GM19043 (cell line): Measurements from ENCODE around the gene DCUN1D1.
"Not testable (repeated sequence)": the region's sequence is repeated elsewhere in the genome, so short reads cannot be mapped to it uniquely, and the experiment has no call there.

Source experiments
- ATAC-seq: cut with Tn5 transposase; IDR thresholded peaks from one replicate; pipeline ENCODE4 v1.9.1; 2021; ENCODE audit warnings: low read depth; ENCODE audit not compliant: unreplicated experiment

Gene DCUN1D1

DNA sequence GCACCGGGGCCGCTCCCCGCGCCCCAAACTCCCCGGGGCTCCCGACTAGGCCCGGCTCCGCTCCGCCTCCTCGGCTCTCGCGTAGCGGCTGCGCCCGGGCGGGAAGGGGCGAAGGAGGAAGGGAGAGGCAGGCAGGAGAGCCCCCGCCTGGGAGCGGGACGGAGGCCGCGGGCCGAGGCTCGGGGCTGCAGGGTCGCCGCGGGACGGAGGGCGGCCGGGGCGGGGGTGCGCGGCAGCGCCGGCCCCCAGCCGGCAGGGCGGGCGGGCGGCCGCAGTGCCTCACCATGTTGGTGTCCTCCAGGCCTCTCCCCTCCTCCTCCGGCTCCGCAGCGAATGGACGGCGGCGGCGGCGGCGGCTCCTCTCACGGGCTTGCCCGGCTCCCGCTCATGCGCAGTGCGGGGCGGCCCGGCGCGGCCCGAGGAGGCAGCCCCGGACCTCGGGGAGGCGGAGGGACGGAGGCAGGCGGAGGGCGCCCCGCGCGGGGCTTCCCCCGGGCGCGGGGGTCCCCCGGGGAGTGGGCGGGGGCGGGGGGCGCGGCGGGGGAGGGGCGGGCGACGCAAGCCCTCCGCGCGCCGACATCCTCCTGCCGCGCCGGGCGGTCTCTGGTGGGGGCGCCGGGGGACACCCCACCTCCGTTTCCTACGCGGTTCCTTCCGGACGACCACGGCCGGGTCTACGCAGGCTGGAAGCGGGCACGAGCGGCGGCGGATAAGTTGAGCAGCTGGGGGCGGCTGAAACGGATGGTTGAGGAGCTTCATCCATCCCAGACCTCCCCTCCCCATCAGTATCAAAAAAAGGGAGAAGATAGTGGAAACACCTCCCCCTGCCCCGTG is at the start of gene DCUN1D1:
Gene DCUN1D1, minus strand, starts transcription at position 335 of the 834 bp plus-strand sequence. Its CDS starts 49 bp downstream, at position 286.
- peak; percentile 82 for ATAC-seq

DNA sequence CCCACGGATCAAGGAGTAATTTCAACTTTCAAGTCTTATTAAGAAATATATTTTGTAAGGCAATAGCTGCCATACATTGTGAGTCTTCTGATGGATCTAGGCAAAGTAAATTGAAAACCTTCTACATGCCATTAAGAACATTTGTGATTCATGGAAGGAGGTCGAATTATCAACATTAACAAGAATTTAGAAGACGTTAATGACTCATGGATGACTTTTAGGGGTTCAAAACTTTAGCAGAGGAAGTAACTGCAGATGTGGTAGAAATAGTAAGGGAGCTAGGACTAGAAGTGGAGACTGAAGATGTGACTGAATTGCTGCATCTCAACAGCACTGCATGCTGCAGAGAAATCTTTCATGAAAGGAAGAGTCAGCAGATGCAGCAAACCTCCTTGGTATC is 48.1 kb upstream of the DCUN1D1 start:
- ATAC-seq, result no peak

DNA sequence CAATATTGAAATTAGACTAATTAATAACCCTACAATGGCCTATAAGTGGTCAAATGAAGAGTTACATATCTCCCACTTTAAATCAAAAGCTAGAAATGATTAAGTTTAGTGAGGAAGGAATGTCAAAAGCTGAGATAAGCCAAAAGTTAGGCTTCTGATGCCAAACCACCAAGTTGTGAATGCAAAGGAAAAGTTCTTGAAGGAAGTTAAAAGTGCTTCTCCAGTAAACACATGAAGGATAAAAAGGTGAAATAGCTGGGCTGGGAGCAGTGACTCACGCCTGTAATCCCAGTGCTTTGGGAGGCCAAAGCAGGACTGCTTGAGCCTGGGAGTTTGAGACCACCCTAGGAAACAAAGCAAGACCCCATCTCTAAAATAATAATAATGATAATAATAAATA is 46.9 kb upstream of the DCUN1D1 start:
- no peak for ATAC-seq

DNA sequence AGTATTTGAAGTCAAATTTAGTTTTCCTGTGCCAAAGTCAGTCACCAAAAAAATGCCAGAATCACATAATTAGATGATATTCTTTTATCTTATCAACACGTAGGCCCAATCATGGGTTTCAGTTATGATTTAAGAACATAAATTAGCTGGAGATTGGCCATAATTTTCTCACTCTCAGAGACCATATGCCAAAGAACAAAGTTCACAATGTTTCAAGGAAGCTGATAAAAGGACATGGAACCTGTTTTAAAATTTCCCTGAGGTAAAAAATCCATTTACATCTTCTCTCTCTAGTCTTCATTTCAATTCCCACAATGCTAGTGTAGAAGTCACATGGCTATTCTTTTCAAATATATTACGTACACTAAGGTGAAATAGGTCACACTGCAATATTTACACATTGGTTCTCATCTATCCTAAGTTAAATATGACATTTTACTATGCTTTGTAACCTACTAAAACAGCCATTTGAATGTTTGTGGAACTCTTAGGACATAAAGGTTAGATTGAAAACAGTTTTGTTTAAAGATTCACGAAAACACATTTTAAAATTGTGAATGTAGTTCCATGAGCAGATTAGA is 42.7 kb upstream of the DCUN1D1 start:
- ATAC-seq, result no peak

DNA sequence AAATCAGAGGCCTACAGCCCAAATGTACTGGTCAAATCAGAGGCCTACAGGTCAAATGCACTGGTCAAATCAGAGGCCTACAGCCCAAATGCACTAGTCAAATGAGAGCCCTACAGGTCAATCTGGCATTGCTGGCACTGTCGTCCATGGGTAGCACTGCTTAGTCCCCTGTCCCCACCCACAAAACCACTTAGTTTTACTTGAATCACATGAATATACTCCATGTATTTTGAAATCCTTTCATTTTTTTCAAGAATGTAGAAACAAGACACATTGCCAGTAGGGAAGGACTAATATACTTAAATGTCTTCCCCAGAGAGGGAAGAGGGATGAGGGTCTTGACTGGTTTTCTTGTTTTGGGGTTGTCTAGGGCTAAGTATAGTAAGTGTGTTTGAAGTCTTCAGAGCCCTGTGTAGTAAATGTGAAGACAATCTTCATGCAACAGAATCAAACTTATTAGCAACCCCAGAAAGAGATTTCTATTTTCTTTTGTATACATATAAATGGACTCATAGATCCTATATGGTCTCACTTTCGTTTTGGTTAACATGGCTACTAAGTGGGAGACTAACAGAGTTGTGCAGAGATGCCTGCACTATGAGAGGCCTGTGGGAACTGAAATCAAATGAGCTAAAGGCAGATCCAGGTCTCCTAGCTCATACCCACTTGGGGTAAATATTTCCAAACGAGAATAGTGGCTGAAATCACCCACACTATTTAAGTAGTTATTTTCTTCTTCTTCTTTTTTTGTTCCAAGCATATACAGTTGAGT is 38.3 kb upstream of the DCUN1D1 start:
- ATAC-seq, result no peak

DNA sequence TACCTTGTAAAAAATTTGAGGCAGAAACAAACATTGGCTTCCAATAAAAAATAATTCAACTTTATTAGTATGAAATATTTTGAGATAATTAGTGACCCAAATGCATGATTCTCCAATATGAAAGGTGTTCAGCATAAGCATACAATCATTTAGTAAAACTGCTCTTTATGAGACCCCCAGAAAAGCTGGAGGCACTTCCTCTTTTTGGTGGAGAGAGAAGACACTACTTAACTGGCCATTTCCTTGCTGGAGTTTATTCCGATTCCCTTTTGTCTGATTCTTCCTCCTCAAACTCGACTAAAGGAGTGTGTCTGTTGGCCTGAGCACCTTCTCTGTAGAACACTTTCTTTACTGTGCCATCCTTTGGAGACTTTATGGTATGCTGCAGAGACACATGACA is 34.8 kb upstream of the DCUN1D1 start:
- no peak for ATAC-seq

DNA sequence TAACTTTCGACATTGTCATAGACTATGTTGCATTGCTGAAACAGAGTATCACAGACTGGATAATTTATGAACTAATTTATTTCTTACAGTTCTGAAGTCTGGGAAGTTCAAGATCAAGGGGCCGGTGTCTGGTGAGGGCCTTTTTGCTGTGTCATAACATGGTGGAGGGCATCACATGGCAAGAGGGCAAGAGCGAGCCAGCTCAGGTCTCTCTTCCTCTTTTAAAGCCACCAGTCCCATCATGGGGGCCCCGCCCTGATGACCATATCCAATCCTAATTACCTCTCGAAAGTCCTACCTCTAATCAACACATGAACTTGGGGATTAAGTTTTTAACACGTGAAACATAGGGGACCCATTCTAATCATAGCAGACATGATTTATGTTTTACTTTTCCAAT is 33.5 kb upstream of the DCUN1D1 start:
- ATAC-seq, result no peak

DNA sequence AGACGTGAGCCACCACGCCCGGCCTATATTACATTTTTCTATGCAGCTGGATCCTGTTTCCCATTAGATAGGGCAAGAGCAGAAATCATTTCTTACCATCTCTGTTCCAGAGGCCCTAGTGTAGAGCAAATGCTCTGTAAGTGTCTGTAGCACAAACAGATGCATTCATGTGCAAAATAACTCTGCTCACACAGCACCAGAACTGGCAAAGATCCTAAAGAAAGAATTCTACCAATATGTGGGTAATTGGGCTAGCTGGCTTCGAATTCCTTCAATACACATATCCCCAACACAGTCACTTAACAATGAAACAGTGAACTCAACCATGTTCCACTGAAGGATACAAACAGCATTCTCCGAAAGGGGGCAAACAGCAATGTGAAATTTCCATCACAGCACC is 32.7 kb upstream of the DCUN1D1 start:
- ATAC-seq, result no peak

DNA sequence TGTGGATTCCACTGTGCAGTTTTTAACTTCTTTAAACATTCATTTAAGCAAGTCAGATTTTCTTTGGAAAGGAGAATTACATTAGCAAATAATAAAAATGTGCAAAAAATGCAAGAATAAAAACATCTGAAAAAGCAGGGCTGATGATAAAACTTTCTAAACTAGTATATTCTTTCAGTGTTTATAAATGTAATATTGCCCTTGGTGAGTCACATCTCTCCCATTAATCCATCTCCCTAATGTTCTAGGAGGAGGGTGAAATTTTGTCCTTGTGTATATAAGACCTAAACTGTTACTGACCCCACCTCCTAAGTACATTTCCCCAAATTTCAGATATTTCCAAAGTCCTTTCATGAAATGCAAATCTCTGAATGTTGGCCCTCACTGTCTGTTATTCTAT is 28.5 kb upstream of the DCUN1D1 start:
- no peak for ATAC-seq

DNA sequence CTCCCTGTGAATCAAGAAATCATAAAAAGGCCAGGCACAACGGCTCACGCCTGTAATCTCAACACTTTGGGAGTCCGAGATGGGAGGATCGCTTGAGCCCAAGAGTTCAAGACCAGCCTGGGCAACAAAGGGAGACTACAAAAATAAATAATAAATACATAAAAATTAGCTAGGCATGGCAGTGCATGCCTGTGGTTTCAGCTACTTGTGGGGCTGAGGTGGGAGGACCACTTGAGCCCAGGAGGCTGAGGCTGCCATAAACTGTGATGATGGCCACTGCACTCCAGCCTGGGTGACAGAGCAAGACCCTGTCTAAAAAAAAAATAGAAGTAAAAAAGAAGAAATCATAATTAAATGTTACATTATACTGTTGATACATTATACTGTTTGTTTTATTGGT is 28.0 kb upstream of the DCUN1D1 start:
- no peak for ATAC-seq

DNA sequence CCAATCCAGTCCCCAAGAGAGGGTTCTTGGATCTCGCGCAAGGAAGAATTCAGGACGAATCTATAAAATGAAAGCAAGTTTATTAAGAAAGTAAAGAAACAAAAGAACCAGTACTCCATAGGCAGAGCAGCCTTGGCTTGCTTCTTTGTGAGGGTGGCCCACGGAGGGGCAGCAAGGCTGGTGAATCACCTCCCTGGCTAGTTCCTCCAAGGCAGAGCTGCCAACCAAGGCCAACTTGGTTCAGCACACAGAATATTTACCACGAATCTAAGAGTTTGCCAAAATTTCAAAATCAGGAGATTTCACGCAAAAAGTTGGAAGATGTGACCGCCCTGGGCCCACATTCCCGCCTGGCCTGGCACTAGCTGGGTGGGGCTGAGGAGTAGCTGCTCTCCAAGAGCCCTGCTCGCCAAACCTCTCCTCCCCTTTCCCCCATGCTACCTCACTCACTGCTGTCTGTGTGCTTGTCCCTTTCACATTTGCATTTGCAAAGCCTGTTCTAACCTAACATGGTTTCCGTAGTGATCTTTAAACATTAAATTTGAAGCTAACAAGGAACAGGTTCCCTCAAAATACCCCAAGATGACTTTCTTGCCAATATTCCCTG is 26.2 kb upstream of the DCUN1D1 start:
- no peak for ATAC-seq

DNA sequence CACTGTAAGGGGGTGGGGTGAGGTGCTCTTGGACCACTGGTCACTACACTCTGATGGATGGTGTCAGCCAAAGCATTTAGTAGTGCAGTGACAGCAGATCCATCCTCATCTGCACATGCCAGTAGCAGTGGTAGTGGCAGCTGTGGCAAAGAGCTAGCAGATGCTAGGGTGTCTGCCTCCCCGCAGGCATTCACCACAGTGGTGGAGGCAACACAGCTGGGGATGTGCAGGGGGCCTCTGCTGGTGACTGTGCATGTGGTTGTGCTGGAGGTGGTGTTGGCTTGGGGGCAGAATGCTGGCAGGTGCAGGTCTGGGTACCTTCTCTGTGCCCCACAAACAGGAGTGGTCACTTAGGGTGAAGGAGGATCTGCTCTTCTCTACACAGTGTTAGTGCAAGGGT is 19.4 kb upstream of the DCUN1D1 start:
- no peak for ATAC-seq

DNA sequence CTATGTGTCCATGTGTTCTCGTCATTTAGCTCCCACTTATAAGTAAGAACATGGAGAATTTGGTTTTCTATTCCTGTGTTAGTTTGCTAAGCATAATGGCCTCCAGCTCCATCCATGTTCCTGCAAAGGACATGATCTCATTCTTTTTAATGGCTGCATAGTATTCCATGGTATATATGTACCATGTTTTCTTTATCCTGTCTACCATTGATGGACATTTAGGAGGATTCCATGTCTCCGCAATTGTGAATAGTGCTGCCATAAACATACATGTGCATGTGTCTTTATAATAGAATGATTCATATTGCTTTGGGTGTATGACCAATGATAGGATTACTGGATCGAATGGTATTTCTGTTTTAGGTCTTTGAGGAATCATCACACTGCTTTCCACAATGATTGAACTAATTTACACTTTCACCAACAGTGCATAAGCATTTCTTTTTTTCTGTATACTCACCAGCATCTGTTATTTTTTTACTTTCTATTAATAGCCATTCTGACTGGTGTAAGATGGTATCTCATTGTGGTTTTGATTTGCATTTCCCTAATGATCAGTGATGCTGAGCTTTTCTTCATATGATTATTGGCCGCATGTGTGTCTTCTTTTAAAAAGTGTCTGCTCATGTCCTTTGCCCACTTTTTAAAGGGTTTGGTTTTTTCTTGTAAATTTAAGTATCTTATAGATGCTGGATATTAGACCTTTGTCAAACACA is 13.3 kb upstream of the DCUN1D1 start:
- not testable (repeated sequence) for ATAC-seq

DNA sequence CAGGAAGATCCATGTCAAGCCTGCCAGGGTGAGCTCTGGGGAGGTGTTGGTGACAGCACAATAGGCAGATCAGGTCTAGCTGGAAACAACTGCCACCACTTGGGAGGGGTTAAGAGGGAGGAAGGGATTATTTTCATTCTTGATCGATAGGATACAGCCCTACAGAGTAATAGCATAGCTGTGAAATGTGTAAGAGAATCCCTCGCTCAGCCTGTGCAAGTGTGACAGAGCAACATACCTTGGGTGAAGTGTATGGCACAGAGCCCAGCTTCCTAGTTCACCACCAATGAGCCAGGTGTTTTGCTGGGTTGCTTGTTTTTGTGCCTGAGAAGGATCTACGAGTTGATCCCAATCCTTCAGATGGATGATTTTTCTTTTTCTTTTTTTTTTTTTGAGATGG is 9.2 kb upstream of the DCUN1D1 start:
- ATAC-seq, result no peak

DNA sequence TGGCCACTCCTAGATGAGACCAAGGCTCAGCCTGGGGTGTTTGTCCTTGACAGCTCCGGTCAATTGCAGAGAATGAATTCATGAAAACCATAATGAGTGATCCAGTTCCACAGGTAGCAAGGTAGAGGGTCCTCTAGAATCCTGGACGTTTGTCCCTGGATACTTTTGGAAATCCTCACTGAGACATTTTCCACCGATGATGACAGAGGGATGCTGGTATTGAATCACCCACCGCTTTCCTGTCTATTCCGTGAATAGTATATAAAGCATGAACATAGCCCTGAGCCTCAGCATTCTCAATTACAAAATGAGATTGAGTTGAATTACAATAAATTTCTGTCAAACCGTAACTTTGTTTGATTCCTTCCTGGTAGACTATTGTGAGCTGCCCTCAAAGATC is 5.7 kb upstream of the DCUN1D1 start:
- no peak for ATAC-seq

DNA sequence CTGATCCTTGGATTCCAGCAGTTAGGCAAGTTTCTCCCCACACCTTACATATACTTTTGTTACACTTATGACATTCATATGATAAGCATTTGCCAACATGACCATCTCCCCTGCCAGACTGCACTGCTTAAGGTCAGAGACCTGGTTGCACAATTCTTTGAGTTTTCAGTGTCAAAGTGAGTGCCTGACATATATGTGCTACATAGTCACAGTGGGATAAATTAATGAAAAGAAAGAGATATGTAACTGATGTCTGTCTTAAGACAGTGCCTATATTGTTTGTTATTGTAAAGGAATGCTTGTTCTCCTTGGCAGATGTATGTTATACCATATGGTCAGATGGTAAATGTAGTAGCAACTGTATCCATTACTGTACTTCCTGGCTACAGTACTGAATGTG is 3.5 kb upstream of the DCUN1D1 start:
- ATAC-seq, result no peak

DNA sequence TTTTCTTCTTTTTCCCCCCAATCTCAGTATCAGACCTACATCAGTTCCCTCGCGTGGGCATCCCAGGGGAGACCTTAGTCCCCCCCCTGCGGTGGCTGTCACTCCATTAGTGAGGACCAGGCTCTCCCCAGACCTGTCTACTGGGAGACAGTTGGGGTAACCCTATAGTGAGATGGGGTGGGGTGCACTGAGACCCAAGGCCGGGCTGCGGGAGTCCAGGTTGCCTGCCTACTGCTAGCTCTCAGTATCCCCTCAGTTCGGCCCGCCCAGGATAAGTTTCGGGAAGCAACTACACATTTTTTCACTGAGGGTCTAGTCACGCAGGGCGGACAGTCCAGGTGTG is 671 bp upstream of the DCUN1D1 start:
- ATAC-seq, result no peak

DNA sequence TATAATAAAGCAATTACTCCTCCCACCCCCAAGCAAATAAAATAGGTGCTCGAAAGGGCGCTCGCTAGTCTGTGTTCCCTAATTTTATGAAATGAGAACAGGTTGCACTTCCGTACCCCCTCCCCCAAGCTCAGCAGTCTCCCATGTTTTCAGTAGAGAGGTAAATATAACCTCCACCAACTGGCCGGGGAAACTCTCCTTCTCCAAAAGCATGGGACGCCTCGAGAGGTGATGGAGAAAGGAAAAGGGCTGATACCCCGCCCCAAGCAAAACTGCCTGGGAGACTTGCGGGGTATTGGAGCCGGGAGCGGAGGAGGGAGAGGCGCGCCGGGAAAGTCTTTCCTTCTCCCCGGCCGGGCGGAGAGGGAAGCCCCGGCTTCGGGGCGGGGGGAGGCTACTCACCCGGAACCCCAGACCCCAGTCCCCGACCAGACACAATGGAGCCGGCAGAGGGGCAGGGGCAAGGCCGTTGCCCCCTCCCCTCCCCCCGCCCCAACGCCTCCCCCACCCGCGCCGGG is 605 bp downstream of the DCUN1D1 start:
- ATAC-seq, result peak; percentile 13

DNA sequence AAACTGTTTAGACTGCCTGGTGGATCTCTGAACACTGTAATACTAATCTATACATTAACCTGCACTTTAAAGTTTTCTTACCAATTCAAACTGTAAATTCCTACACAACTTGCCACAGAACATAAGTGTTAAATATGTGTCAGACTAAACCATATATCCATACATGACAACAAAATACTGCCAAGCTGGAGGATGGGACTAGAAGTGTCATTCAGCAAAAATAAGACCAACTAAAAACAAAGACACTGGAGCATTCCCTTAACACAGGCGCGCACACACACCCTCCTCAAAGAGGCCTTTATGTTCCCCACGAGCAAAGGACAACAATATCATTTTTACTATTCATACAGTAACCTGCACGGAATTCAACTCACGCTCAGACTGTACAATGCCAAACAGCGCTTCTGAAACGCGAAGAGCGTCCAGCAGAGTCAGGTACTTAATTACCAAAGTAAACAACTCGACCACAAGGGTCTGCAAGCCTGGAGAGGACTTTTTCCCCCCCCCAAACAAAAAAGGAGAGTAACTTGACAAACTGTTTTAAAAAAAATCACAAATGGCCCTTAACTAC is 1.1 kb downstream of the DCUN1D1 start:
- no peak for ATAC-seq

DNA sequence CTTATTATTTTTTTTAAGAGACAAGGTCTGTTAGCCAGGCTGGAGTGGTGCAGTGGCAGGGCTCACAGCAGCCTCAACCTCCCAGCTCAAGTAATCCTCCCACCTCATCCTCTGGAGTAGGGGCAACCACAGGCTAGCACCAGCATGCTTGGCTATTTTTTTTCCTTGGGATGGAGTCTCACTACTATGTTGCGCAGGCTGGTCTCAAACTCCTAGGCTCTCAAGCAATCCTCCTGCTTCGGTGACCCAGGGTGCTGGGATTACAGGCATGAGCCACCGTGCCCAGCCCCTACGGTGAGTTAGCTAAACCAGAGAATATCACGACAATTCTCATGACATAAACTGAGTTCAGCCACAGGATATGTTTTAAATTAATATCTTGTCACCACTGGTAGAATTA is 2.0 kb downstream of the DCUN1D1 start:
- ATAC-seq, result no peak
